ENCODE data around the gene ELF2. TPM values are rescaled to one million over a fixed set of nuclear protein-coding genes. Genes with fewer than 3 reads are reported as not detected.
"Not testable (repeated sequence)": the region's sequence is repeated elsewhere in the genome, so short reads cannot be mapped to it uniquely, and the experiment has no call there.

ELF2 gene
- polyA plus RNA-seq, 1 experiment, result 40.4 TPM

- ChIA-PET CTCF (no interaction called here), POLR2A (no interaction called here)
- no peak for TF ChIP-seq CTCF (IDR thresholded peaks at IDR 0.05; ENCODE audit: low read depth, low read length)
- DNase-seq (ENCODE audit: low read depth, low spot score), result no peak
- no peak overlapping the region for H3K4me3 ChIP-seq (ENCODE audit: low read depth, low read length)
- H3K9me3 ChIP-seq (ENCODE audit: control insufficient read depth, insufficient read depth, low read length), result no peaks in the 10 kb centered on the region
- no peak overlapping the region for H3K27ac ChIP-seq (ENCODE audit: low read depth, low read length)
- H3K27me3 ChIP-seq (ENCODE audit: control insufficient read depth, insufficient read depth, low read length), result no peaks in the 10 kb centered on the region
Observed at GRCh38 chr4:139129206-139129605, 47.8 kb downstream of the ELF2 start.

GRCh38 chr4:139126898-139127297 lies 50.1 kb downstream of the ELF2 start:
- Histone ChIP-seq H3K9me3 (ENCODE audit: control insufficient read depth, insufficient read depth, low read length) (no peaks in the 10 kb centered on the region), H3K27me3 (ENCODE audit: control insufficient read depth, insufficient read depth, low read length) (no peaks in the 10 kb centered on the region), H3K27ac (ENCODE audit: low read depth, low read length) (no peak overlapping the region), H3K4me3 (ENCODE audit: low read depth, low read length) (no peak overlapping the region)
- no peak for TF ChIP-seq CTCF (IDR thresholded peaks at IDR 0.05; ENCODE audit: low read depth, low read length)
- CTCF ChIA-PET, result interaction anchor here (1.4 kb wide), 1 partner anchor 27 kb away, joined by 3 read pairs; no protein-coding TSS in a partner anchor
- no peak for DNase-seq (ENCODE audit: low read depth, low spot score)
- POLR2A ChIA-PET, result interaction anchor here (0.6 kb wide), 1 partner anchor 143 kb away, joined by 5 read pairs; no protein-coding TSS in a partner anchor

GRCh38 chr4:139123910-139124309 lies 53.1 kb downstream of the ELF2 start:
- no peak for TF ChIP-seq CTCF (IDR thresholded peaks at IDR 0.05; ENCODE audit: low read depth, low read length)
- Histone ChIP-seq H3K27ac (ENCODE audit: low read depth, low read length) (no peak overlapping the region), H3K9me3 (ENCODE audit: control insufficient read depth, insufficient read depth, low read length) (no peaks in the 10 kb centered on the region), H3K4me3 (ENCODE audit: low read depth, low read length) (no peak overlapping the region), H3K27me3 (ENCODE audit: control insufficient read depth, insufficient read depth, low read length) (no peaks in the 10 kb centered on the region)
- CTCF ChIA-PET, result no interaction called here
- POLR2A ChIA-PET, result interaction anchor here (0.7 kb wide), 1 partner anchor 108 kb away, joined by 4 read pairs; no protein-coding TSS in a partner anchor
- DNase-seq (ENCODE audit: low read depth, low spot score), result no peak

DNA sequence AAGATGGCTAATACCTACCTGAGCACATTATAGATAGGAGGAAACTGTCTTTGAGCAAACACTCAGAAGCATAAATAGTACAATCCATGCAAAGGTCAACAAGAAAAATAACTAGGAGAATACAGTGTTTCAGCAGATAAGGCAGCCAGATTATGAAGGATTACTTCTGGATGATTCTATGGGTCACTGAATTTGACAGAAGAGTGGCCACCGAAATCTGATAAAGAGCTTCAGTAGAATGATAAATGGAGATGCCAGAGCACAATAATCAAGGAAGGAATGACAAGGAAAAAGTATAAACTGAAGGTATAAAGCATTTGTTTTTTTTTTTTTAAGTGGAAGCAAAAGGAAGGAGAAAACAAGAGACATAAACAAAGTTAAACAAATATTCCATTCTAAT lies 58.7 kb downstream of the ELF2 start:
- no peak for TF ChIP-seq CTCF (IDR thresholded peaks at IDR 0.05; ENCODE audit: low read depth, low read length)
- no peak overlapping the region for H3K27ac ChIP-seq (ENCODE audit: low read depth, low read length)
- no peak for DNase-seq (ENCODE audit: low read depth, low spot score)
- ChIA-PET POLR2A (no interaction called here), CTCF (interaction anchor here (1.0 to 1.1 kb wide), 2 partner anchors 20 to 88 kb away, joined by 3 read pairs; no protein-coding TSS in a partner anchor)
- no peaks in the 10 kb centered on the region for H3K27me3 ChIP-seq (ENCODE audit: control insufficient read depth, insufficient read depth, low read length)
- no peak overlapping the region for H3K4me3 ChIP-seq (ENCODE audit: low read depth, low read length)
- H3K9me3 ChIP-seq (ENCODE audit: control insufficient read depth, insufficient read depth, low read length), result no peaks in the 10 kb centered on the region

- H3K27ac ChIP-seq (ENCODE audit: low read depth, low read length), result no peak overlapping the region
- POLR2A ChIA-PET, result no interaction called here
- H3K4me3 ChIP-seq (ENCODE audit: low read depth, low read length), result no peak overlapping the region
- TF ChIP-seq CTCF (IDR thresholded peaks at IDR 0.05; ENCODE audit: low read depth, low read length), result no peak
- CTCF ChIA-PET, result no interaction called here
- H3K9me3 ChIP-seq (ENCODE audit: control insufficient read depth, insufficient read depth, low read length), result no peaks in the 10 kb centered on the region
- H3K27me3 ChIP-seq (ENCODE audit: control insufficient read depth, insufficient read depth, low read length), result no peaks in the 10 kb centered on the region
- no peak for DNase-seq (ENCODE audit: low read depth, low spot score)
Observed at GRCh38 chr4:139115226-139115625, 61.8 kb downstream of the ELF2 start.

- POLR2A ChIA-PET; DNase-seq (ENCODE audit: low read depth, low spot score); CTCF ChIA-PET; H3K4me3 ChIP-seq (ENCODE audit: low read depth, low read length); H3K27me3 ChIP-seq (ENCODE audit: control insufficient read depth, insufficient read depth, low read length); H3K9me3 ChIP-seq (ENCODE audit: control insufficient read depth, insufficient read depth, low read length); H3K27ac ChIP-seq (ENCODE audit: low read depth, low read length): not testable (repeated sequence)
Observed at GRCh38 chr4:139114795-139115194, 62.2 kb downstream of the ELF2 start.
